Left lung (tissue), 10 donors: Measurements from ENCODE around the gene CCDC61. TPM values are rescaled to one million over a fixed set of nuclear protein-coding genes. Genes with fewer than 3 reads are reported as not detected.

Source experiments
- ATAC-seq: fragments of 200-7000 bp; cut with Tn5 transposase; one replicate; pipeline ENCODE4 v1.9.1; 2020; ENCODE audit warnings: moderate library complexity
- DNase-seq, 4 donors: peaks; one replicate each; pipeline ENCODE4 v3.0.0-alpha.2; 2013 to 2020
- H3K27ac ChIP-seq, 2 donors: fragments of 200-600 bp; sonication (generic) in 1 of 2; one replicate each; pipeline versions ENCODE4 v1.5.0 to v1.8.0; 2020 to 2021
- H3K27me3 ChIP-seq, 2 donors: fragments of 200-600 bp; sonication (generic) in 1 of 2; one replicate each; pipeline versions ENCODE4 v1.5.0 to v1.8.0; 2020 to 2021
- H3K36me3 ChIP-seq, 2 donors: fragments of 200-600 bp; sonication (generic) in 1 of 2; one replicate each; pipeline versions ENCODE4 v1.5.0 to v1.8.0; 2020 to 2021
- H3K4me1 ChIP-seq, 2 donors: fragments of 200-600 bp; one replicate each; pipeline ENCODE4 v1.8.0; 2021
- H3K4me3 ChIP-seq, 2 donors: fragments of 200-600 bp; sonication (generic) in 1 of 2; one replicate each; pipeline versions ENCODE4 v1.5.0 to v1.8.0; 2020 to 2021; ENCODE audit warnings: mild to moderate bottlenecking in 1 of 2
- H3K9me3 ChIP-seq, 2 donors: fragments of 200-600 bp; sonication (generic) in 1 of 2; one replicate each; pipeline versions ENCODE4 v1.5.0 to v1.8.0; 2020 to 2021
- CTCF ChIP-seq, 2 donors: fragments of 200-600 bp; sonication (generic) in 1 of 2; IDR thresholded peaks; one replicate each; pipeline versions ENCODE4 v1.5.0 to v1.8.0; 2021; ENCODE audit warnings: antibody characterized with exemption in 2 of 2
- intact Hi-C, 2 donors: fragments of 100-400 bp; cut with DNase I; formaldehyde crosslinking; loops; one replicate each; pipeline versions ENCODE4 v1.11.2 to v1.14.2; 2022
- polyA plus RNA-seq, 6 donors: library from polyadenylated mRNA; unstranded; fragments of 120-200 nt; gene quantifications; one replicate each; pipeline ENCODE4 v1.2.1, GENCODE V29; 2013; ENCODE audit not compliant: insufficient read length in 6 of 6
- total RNA-seq, 2 donors: library from RNA; stranded (reverse); fragmentation: NEBNext Ultra II Directional; extraction: Animal tissue kit (Norgen Biotek cat#: 25700); gene quantifications; one replicate each; pipeline ENCODE4 v1.2.1, GENCODE V29; 2021
- donor health status: DM: no; HTN: yes; CAD: no.
- donor health status: DM: no; HTN: no; CAD: no.

The CCDC61 gene
- total and polyA plus RNA-seq, 8 donors: 12.1 to 17.3 (median 15.1) TPM

- TF ChIP-seq CTCF (IDR thresholded peaks at IDR 0.05): no peak
- no peaks in the 10 kb centered on the region for H3K36me3 ChIP-seq
- H3K27me3 ChIP-seq: peaks cover 34 to 83% of the 10 kb centered on the region in 2 donors
- no peak overlapping the region for H3K27ac ChIP-seq
- no peaks in the 10 kb centered on the region for H3K9me3 ChIP-seq
- H3K4me3 ChIP-seq: no peak overlapping the region
- intact Hi-C loops: no loop called here
- ATAC-seq (no peak), DNase-seq (no peak)
- H3K4me1 ChIP-seq: peaks cover 0 to 10% of the 10 kb centered on the region in 2 donors
Observed at GRCh38 chr19:45969676-45970075, 25.6 kb upstream of the CCDC61 start.

GRCh38 chr19:45971260-45971902, 23.9 kb upstream of the CCDC61 start:
- intact Hi-C loops: no loop called here
- Histone ChIP-seq H3K27ac (peak overlapping the region in 1 of 2 donors; percentile 50), H3K9me3 (no peaks in the 10 kb centered on the region), H3K4me3 (peak overlapping the region in 1 of 2 donors; percentile 46), H3K27me3 (peaks cover 37 to 94% of the 10 kb centered on the region in 2 donors), H3K36me3 (no peaks in the 10 kb centered on the region), H3K4me1 (peaks cover 0 to 10% of the 10 kb centered on the region in 2 donors)
- peak in 1 of 4 donors; percentile 45 for DNase-seq
- ATAC-seq: no peak
- no peak for TF ChIP-seq CTCF (IDR thresholded peaks at IDR 0.05)

GRCh38 chr19:45972081-45972946, 23.0 kb upstream of the CCDC61 start:
- Histone ChIP-seq H3K27me3 (peaks cover 37 to 94% of the 10 kb centered on the region in 2 donors), H3K9me3 (no peaks in the 10 kb centered on the region), H3K27ac (peak overlapping the region; percentile 15 to 50), H3K4me1 (peaks cover 0 to 10% of the 10 kb centered on the region in 2 donors), H3K4me3 (peak overlapping the region; percentile 1 to 46), H3K36me3 (no peaks in the 10 kb centered on the region)
- DNase-seq (peak in 1 of 4 donors; percentile 42), ATAC-seq (peak; percentile 28)
- intact Hi-C loops: no loop called here
- TF ChIP-seq CTCF (IDR thresholded peaks at IDR 0.05): no peak

GRCh38 chr19:45972947-45973540, 22.2 kb upstream of the CCDC61 start:
- Histone ChIP-seq H3K36me3 (no peaks in the 10 kb centered on the region), H3K4me3 (peak overlapping the region in 1 of 2 donors; percentile 46), H3K9me3 (no peaks in the 10 kb centered on the region), H3K4me1 (peaks cover 0 to 10% of the 10 kb centered on the region in 2 donors), H3K27me3 (peaks cover 37 to 91% of the 10 kb centered on the region in 2 donors), H3K27ac (peak overlapping the region; percentile 15 to 50)
- TF ChIP-seq CTCF (IDR thresholded peaks at IDR 0.05): no peak
- intact Hi-C loops: no loop called here
- no peak for ATAC-seq
- peak in 1 of 4 donors; percentile 54 for DNase-seq
